GM19240 (cell line): Measurements from ENCODE around the gene ARHGAP6.
"Not testable (repeated sequence)": the region's sequence is repeated elsewhere in the genome, so short reads cannot be mapped to it uniquely, and the experiment has no call there.

ENCODE experiments used
- DNase-seq: peaks from one replicate; pipeline ENCODE4 v3.0.0; 2011; ENCODE audit warnings: low spot score; ENCODE audit not compliant: insufficient read length

The ARHGAP6 gene

DNA sequence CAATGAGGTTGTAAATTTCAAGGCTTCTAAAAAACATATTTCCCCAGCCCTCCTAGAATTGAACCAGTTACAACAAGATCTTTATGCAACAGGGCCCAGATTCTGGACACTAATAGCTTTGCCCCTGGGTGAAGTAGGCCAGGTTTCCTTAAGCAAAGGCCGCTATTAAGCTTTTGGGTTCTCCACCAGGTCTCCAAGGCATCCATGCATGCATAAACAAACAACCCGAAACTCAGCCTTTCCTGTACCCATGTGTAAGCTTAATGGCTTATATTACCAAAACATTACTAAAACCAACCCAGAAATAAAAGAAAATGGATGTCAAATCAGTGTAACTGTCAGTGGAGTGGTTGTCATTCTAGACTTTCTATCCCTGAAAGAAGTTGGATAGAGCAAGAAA lies 137.1 kb downstream of the ARHGAP6 start:
- no peak for DNase-seq

GRCh38 chrX:11525685-11526084 lies 140.0 kb downstream of the ARHGAP6 start:
- DNase-seq, result no peak

GRCh38 chrX:11519234-11519633 lies 146.5 kb downstream of the ARHGAP6 start:
- DNase-seq, result not testable (repeated sequence)

DNA sequence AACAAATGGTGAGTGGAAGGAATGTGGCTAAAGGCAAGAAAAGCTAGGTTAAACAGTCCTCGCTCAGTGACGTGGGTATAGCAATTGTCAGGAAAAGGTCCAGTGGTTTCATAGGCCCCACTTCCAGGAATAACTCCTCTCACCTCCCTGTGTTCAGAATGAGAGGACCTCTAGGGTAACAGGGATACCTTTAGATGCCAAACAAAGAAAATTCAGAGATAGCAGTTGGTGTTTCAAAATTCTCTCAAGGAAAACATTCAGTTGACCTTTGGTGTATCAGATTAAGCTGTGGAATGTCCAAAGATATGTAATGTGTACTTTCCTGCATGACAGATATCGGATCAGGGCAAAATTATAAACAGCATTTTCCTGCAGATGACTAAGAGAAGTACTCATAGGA lies 155.9 kb downstream of the ARHGAP6 start:
- no peak for DNase-seq

GRCh38 chrX:11504234-11504633 lies 161.5 kb downstream of the ARHGAP6 start:
- no peak for DNase-seq

DNA sequence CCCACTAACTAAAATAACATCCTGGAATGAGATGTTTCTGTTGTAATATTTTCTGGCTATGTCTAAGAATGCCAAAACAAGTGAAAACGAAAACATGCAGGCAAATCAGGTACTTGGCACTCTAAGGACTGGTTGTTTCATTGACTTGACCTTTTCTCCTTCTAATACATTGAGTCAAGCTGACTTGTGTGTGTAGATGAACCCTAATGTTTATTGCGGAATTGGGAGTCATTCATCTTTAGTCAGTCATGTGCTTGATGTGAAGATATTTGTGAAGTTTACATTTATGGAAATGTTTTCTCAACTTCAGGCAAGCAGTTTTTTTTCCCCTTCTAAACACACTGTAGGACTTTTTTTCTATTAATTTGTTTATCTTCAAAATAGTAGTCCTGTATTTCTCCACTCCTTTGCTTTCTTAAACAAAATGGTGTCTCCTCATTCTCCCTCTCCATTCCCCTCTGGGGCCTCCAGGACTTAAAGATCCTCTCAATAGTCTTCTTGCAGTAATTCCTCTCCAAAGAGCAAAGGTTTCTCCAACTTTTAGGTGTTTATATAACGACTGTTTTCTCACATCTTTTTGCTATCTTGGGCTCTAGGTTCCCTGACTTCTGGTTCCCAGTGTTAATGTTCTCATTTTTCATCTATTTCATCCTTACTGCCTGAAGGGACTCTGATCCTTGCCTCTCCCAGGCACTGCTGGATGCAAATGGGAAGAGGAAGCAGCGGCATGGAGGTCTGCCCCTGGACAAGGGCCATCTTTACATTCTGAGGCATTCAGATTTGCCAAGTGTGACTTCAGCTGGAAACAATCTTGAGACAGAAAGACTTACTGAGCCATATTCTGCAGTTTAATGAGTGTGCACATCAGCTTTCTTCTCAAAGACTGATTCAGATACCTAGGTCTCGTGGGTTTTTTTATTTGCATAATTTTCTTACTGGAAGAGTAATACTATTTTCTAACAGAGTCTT lies 166.4 kb downstream of the ARHGAP6 start:
- DNase-seq, result no peak

- not testable (repeated sequence) for DNase-seq
These were observed 174.3 kb downstream of the ARHGAP6 start for GRCh38 chrX:11491375-11491774.

DNA sequence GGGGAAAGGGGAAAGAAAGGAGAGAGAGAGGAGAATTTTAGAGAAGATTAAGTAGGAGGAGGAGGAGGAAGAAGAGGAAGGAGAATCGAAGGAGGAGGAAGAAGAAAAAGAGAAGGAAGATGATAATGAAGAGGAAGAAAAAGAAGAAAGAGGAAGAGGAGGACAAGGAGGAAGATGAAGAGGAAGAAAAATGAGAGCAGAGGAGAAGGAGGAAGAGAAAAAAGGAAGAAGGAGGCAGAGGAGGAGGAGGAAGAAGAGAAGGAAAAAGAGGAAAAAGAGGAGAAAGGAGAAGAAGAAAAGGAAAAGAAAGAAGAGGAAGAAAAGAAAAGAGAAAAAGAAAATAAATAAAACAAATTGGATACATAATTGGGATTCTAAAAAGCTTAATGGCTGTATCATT lies 181.4 kb downstream of the ARHGAP6 start:
- no peak for DNase-seq

DNA sequence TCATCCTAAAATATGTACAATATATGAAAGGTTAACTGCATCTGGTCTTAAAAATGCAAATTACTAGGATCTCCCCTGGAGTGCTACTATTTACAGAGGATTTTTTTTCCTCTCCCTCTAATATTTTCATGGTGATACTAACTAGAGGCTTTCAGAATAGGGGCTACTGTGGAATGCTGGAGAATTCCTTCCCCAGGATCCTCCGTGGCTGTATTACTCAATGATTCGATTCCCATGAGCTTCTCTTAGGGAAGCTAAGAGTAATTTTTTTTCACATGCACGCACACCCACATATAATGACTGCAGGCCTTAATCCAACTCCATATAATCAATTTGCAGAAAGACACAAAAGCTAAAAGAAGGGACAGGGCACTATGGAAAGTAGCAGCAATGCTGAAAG lies 184.7 kb downstream of the ARHGAP6 start:
- DNase-seq, result no peak

GRCh38 chrX:11480626-11481025 lies 185.1 kb downstream of the ARHGAP6 start:
- DNase-seq, result no peak

- DNase-seq, result no peak
These were observed 186.8 kb downstream of the ARHGAP6 start for GRCh38 chrX:11478911-11479310.

DNA sequence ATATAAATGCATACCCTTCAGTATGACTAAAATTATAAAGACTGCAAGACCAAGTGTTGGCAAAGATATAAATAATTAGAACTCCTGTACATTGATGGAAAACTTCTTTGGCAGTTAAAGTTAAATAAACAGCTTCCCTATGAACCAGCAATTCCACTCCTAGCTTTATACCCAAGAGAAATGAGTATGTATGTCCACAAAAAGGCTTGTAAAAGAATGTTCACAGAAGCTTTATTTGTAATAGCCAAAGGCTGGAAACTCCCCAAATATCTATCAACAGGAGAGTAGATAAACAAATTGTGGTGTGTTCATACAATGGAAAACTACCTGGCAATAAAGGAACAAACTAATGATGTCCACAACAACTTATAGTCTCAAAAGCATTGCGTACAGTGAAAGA lies 187.7 kb downstream of the ARHGAP6 start:
- DNase-seq, result no peak

DNA sequence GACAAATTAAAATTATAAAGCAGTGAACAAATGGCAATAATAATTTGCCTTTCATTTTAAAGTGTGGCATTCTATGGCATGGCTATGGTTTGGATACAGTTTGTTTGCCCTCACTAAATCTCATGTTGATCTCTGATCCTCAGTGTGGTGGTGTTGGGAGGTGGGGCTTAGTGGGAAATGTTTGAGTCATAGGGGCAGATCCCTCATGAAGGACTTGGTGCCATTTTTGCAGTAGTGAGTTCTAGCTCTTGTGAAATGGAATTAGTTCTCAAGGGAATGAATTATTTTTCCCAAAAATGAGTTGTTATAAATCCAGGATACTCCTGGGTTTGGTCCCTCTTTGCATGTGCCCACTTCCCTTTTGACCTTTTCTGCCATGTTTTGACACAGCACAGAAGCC lies 191.1 kb downstream of the ARHGAP6 start:
- no peak for DNase-seq

GRCh38 chrX:11474021-11474420 lies 191.7 kb downstream of the ARHGAP6 start:
- no peak for DNase-seq

- no peak for DNase-seq
These were observed 192.8 kb downstream of the ARHGAP6 start for GRCh38 chrX:11472879-11473278.

DNA sequence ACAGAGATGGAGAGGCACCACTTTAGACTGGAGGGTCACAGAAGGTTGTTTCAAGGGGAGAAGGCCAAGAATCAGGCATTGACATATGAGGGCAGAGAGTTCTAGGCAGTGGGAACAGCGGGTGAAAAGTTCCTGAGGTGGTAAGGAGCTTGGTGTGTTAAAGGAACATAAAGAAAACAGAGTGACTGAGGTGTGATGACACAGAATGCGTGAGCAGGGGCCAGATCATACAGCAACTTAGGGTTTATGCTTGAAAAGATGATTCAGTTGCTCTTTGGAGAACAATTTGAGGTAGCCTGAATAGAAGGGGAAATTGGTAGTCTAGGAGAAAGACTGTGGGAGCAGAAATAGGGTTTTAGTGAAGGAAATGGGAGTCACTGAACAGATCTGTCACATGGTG lies 193.3 kb downstream of the ARHGAP6 start:
- no peak for DNase-seq

- no peak for DNase-seq
These were observed 195.3 kb downstream of the ARHGAP6 start for GRCh38 chrX:11470250-11470974.

DNA sequence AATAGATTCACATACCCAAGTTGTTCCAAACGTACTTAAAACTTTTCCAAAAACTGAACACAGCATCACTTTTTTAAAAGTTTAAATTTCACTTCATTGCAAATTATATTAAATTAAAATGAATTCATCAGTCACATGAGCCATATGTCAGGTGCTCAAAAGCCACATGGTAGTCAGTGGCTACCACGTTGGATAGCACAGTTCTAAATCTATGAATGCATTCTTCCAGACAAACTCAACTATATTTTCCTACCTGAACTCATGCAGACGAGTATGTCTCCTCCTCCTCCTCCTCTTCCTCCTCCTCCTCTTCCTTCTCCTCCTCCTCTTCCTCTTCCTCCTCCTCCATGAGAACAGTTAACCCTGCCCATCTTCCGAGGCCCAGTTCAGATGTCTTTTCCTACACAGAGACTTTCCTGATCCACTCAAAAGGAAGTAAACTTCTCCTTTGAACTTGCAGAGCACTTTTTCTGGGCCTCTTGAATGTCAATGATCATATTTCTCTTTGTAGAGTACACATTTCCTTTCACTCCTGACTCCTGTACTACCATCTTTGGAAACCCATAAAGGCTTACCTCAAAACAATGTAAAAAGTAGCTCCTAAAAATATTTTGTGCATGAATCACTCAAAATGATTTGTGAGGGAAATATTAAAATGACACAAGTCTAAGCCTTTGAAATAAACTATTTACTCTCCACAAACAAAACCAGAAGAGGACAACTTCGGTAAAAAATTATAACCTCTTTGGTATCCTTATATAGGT lies 199.9 kb downstream of the ARHGAP6 start:
- DNase-seq, result no peak

DNA sequence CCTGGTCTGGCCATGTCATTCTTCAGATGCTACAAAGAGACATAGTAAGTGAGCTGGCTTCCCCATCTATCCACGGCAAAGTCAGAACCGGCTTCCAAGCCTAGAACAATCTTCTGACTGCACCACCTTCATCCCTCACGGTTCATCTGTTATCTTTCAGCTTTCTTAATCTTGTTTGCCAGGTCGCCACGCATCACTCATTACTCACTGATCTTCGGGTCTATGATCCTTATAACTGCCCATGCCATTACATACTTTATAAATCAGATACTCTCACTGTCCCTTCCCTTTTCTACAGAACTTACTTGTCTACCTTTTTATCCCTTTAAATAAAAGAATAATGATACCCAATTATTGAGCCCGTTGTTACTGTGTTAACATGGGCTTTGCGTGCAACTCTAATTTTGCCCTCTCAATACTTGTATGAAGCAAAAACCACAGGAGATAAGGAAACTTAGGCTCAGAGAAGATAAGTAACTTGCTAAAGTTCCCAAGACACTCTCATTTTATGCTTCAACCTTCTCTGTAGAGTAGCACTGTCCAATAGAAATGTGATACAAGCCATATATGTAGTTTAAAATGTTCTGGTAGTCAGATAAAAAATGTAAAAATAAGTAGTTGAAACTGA lies 200.8 kb downstream of the ARHGAP6 start:
- DNase-seq, result no peak

GRCh38 chrX:11464380-11464779 lies 201.3 kb downstream of the ARHGAP6 start:
- no peak for DNase-seq

GRCh38 chrX:11462648-11463047 lies 203.1 kb downstream of the ARHGAP6 start:
- no peak for DNase-seq
